OCI-LY7 (cell line): ENCODE results near the gene TLE3. TPM values are rescaled to one million over a fixed set of nuclear protein-coding genes. Genes with fewer than 3 reads are reported as not detected.

Experiments
- BruUV-seq: library from RNA; stranded (reverse); fragments of 400-500 nt; replicated peaks from 2 replicates; lab custom pipeline; 2021; lab: Mats Ljungman, UMichigan
- CTCF ChIA-PET: fragments of 300-600 bp; sonication (Branson Sonifier 250); formaldehyde crosslinking; loops from one replicate; lab custom pipeline; 2022; ENCODE audit warnings: antibody characterized with exemption; ENCODE audit not compliant: unreplicated experiment; lab: Charles Lee
- POLR2A ChIA-PET: fragments of 300-600 bp; sonication (Branson Sonifier 250); formaldehyde crosslinking; loops from one replicate; lab custom pipeline; 2022; ENCODE audit warnings: antibody characterized with exemption; lab: Charles Lee
- DNase-seq: peaks from one replicate; pipeline ENCODE4 v3.0.0-alpha.2; 2015; ENCODE audit warnings: low spot score
- H2AFZ ChIP-seq: fragments of 200-600 bp; sonication (generic), shearing (Covaris generic); 2 replicates; pipeline ENCODE4 v1.6.1; 2014; ENCODE audit warnings: mild to moderate bottlenecking, antibody characterized with exemption, low read length, moderate library complexity
- H3K27ac ChIP-seq: fragments of 200-600 bp; sonication (generic); 2 replicates; pipeline ENCODE4 v1.5.1; 2014; ENCODE audit warnings: mixed run types, low read depth, mild to moderate bottlenecking, moderate library complexity, low read length, inconsistent platforms; ENCODE audit not compliant: poor library complexity, severe bottlenecking
- H3K36me3 ChIP-seq: fragments of 200-600 bp; sonication (generic); 2 replicates; pipeline ENCODE4 v1.6.1; 2014; ENCODE audit warnings: mild to moderate bottlenecking, antibody characterized with exemption, low read length, moderate library complexity, mixed read lengths; ENCODE audit not compliant: insufficient read depth
- H3K4me1 ChIP-seq: fragments of 200-600 bp; sonication (generic); 2 replicates; pipeline ENCODE4 v1.5.1; 2014; ENCODE audit warnings: mild to moderate bottlenecking, low read length; ENCODE audit not compliant: insufficient read depth, poor library complexity, severe bottlenecking
- H3K4me2 ChIP-seq: fragments of 200-600 bp; sonication (generic); 2 replicates; pipeline ENCODE4 v1.6.1; 2014; ENCODE audit warnings: mild to moderate bottlenecking, low read length
- H3K4me3 ChIP-seq: fragments of 200-600 bp; sonication (generic); 2 replicates; pipeline ENCODE4 v1.5.1; 2014; ENCODE audit warnings: mild to moderate bottlenecking, low read depth, low read length; ENCODE audit not compliant: poor library complexity, severe bottlenecking
- H3K79me2 ChIP-seq: fragments of 200-600 bp; sonication (generic); 2 replicates; pipeline ENCODE4 v1.6.1; 2016; ENCODE audit warnings: low read depth, mild to moderate bottlenecking, low read length, moderate library complexity, mixed read lengths; ENCODE audit not compliant: insufficient read depth
- H3K9me2 ChIP-seq: fragments of 200-600 bp; sonication (generic); 2 replicates; pipeline ENCODE4 v1.6.1; 2016; ENCODE audit warnings: mild to moderate bottlenecking, low read length, mixed read lengths; ENCODE audit not compliant: insufficient read depth
- H3K9me3 ChIP-seq: fragments of 200-600 bp; sonication (generic); 2 replicates; pipeline ENCODE4 v1.6.1; 2014; ENCODE audit warnings: mild to moderate bottlenecking, mixed run types, low read length, mixed read lengths
- H4K20me1 ChIP-seq: fragments of 200-600 bp; sonication (generic); 2 replicates; pipeline ENCODE4 v1.6.1; 2014; ENCODE audit warnings: mild to moderate bottlenecking, antibody characterized with exemption, low read length, moderate library complexity, mixed read lengths; ENCODE audit not compliant: insufficient read depth
- CTCF ChIP-seq: fragments of 200-600 bp; sonication (generic); conservative IDR thresholded peaks from 2 replicates; pipeline ENCODE4 v1.5.1; 2014; ENCODE audit warnings: mild to moderate bottlenecking, antibody characterized with exemption, low read length, moderate library complexity, mixed read lengths
- EZH2phosphoT487 ChIP-seq: fragments of 200-600 bp; sonication (generic); IDR thresholded peaks from 2 replicates; pipeline ENCODE4 v1.6.1; 2018; ENCODE audit warnings: low read depth, borderline replicate concordance, mild to moderate bottlenecking, mixed run types, antibody characterized with exemption, low read length, moderate library complexity, mixed read lengths
- intact Hi-C: fragments of 100-400 bp; cut with micrococcal nuclease; formaldehyde crosslinking; loops from one replicate; pipeline ENCODE4 v1.10.0; 2022; ENCODE audit not compliant: unreplicated experiment
- total RNA-seq, 2 experiments: library from RNA; depleted of rRNA in 1 of 2; stranded (reverse); fragments of >200 nt in 1 of 2; shearing (Covaris generic) in 1 of 2; gene quantifications; 2 replicates each; pipeline ENCODE4 v1.2.3, GENCODE V29; 2014 to 2022

The TLE3 gene
- total RNA-seq, 2 experiments from 2014 or later, result 31.9 to 37.9 TPM

GRCh38 chr15:70038730-70039392 is 58.9 kb downstream of the TLE3 start:
- CTCF ChIA-PET, result no interaction called here
- Histone ChIP-seq H3K9me3 (no peaks in the 10 kb centered on the region), H3K9me2 (no peaks in the 10 kb centered on the region), H2AFZ (no peak overlapping the region), H3K27ac (no peak overlapping the region), H3K36me3 (no peaks in the 10 kb centered on the region), H3K4me2 (no peak overlapping the region), H4K20me1 (no peaks in the 10 kb centered on the region), H3K79me2 (no peaks in the 10 kb centered on the region), H3K4me1 (peaks cover 50% of the 10 kb centered on the region), H3K4me3 (no peak overlapping the region)
- no peak for DNase-seq
- TF ChIP-seq CTCF (no peak), EZH2phosphoT487 (no peak)
- POLR2A ChIA-PET, result no interaction called here
- intact Hi-C loops, result loop anchor here (5.0 kb wide), 2 partner anchors 43 to 58 kb away; partner anchors contain the start of gene TLE3
- no TSS peak for BruUV-seq

GRCh38 chr15:70037292-70037640 is 60.5 kb downstream of the TLE3 start:
- H3K9me2 ChIP-seq, result no peaks in the 10 kb centered on the region
- no peaks in the 10 kb centered on the region for H3K79me2 ChIP-seq
- POLR2A ChIA-PET, result no interaction called here
- H2AFZ ChIP-seq, result no peak overlapping the region
- CTCF ChIA-PET, result no interaction called here
- H3K36me3 ChIP-seq, result no peaks in the 10 kb centered on the region
- H3K9me3 ChIP-seq, result no peaks in the 10 kb centered on the region
- TF ChIP-seq EZH2phosphoT487, result no peak
- intact Hi-C loops, result loop anchor here (2.0 to 5.0 kb wide), 3 partner anchors 45 to 60 kb away; partner anchors contain the start of gene TLE3
- DNase-seq, result peak; percentile 23
- peaks cover 50% of the 10 kb centered on the region for H3K4me1 ChIP-seq
- no TSS peak for BruUV-seq
- H4K20me1 ChIP-seq, result no peaks in the 10 kb centered on the region
- peak overlapping the region; percentile 57 for H3K4me2 ChIP-seq
- H3K27ac ChIP-seq, result peak overlapping the region; percentile 15
- no peak overlapping the region for H3K4me3 ChIP-seq

GRCh38 chr15:70036585-70037291 is 61.0 kb downstream of the TLE3 start:
- Histone ChIP-seq H3K4me3 (peak overlapping the region; percentile 14), H3K36me3 (no peaks in the 10 kb centered on the region), H3K4me1 (peaks cover 50% of the 10 kb centered on the region), H3K4me2 (peak overlapping the region; percentile 57), H3K9me2 (no peaks in the 10 kb centered on the region), H3K79me2 (no peaks in the 10 kb centered on the region), H3K9me3 (no peaks in the 10 kb centered on the region), H4K20me1 (no peaks in the 10 kb centered on the region), H3K27ac (peak overlapping the region; percentile 15), H2AFZ (no peak overlapping the region)
- TF ChIP-seq EZH2phosphoT487 (no peak), CTCF (no peak)
- CTCF ChIA-PET, result no interaction called here
- POLR2A ChIA-PET, result interaction anchor here (1.1 to 1.3 kb wide), 2 partner anchors 21 to 55 kb away, joined by 3 to 4 read pairs; no protein-coding TSS in a partner anchor
- BruUV-seq, result no TSS peak
- DNase-seq, result peak; percentile 76
- intact Hi-C loops, result loop anchor here (2.0 to 5.0 kb wide), 3 partner anchors 46 to 61 kb away; partner anchors contain the start of gene TLE3
